Lower leg skin (tissue), 3 donors: ENCODE data around the gene KRTAP15-1.

Source experiments
- CTCF ChIP-seq, 3 donors: fragments of 450-650 bp; IDR thresholded peaks; one replicate each; pipeline ENCODE4 v1.5.1; 2016; ENCODE audit warnings: antibody characterized with exemption in 3 of 3, mild to moderate bottlenecking in 3 of 3, moderate library complexity in 2 of 3
- POLR2A ChIP-seq, 2 donors: fragments of 450-650 bp; IDR thresholded peaks; one replicate each; pipeline ENCODE4 v1.6.1; 2016 to 2017; ENCODE audit warnings: antibody characterized with exemption in 2 of 2, mild to moderate bottlenecking in 1 of 2, moderate library complexity in 1 of 2

- no peak for TF ChIP-seq POLR2A (IDR thresholded peaks at IDR 0.05)
- no peak for TF ChIP-seq CTCF (IDR thresholded peaks at IDR 0.05)
Observed at GRCh38 chr21:30415993-30416392, 24.1 kb upstream of the KRTAP15-1 start.
